ENCODE results near the gene LCTL.

The LCTL gene

DNA sequence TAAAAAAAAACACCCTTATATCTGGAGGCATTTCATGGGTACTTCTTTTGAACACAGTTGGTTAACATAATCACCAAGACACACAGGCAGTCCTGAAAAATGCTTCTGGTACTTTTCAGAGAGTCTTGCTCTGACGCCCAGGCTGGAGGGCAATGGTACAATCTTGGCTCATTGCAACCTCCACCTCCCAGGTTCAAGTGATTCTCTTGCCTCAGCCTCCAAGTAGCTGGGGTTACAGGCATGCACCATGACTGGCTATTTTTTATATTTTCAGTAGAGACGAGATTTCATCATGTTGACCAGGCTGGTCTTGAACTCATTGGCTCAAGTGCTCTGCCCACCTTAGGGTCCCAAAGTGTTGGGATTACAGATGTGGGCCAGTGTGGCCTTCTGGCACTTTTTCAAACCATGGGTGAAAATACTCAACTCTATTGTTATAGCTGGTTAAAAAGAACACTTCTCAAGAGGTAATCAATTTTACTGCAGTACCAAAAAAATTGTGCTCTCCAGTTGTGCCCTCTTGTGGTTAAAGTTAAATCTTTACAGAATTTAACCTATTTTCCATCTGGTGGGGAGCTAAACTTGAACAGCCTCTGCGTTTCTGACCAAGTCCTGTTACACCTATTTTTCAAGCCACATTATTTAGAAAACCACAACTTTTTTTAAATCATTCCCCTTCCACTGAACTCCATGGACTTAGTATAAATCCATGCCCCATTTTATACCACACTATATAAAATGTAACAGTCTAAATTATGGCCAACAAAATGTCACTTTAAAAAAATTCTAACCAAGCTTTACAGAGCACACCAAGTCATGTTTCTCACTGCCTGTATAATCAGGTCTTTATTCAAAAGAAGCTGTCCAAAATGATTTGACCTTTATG is 67.1 kb downstream of the LCTL start:
- no peak for DNase-seq
